IPS DF 6.9 (cell line): ENCODE measurements around the gene NLRP14.

Experiments used
- DNase-seq: peaks from one replicate; pipeline ENCODE4 v3.0.0-alpha.2; 2013; ENCODE audit warnings: low read depth, low spot score
- H3K27ac ChIP-seq: one replicate; pipeline ENCODE4 v1.5.1; 2013; ENCODE audit warnings: low read length, control low read depth
- H3K27me3 ChIP-seq: 2 replicates; pipeline ENCODE4 v1.6.1; 2013; ENCODE audit warnings: mild to moderate bottlenecking, low read length; ENCODE audit not compliant: control insufficient read depth, insufficient read depth
- H3K36me3 ChIP-seq: 2 replicates; pipeline ENCODE4 v1.6.1; 2013; ENCODE audit warnings: low read length; ENCODE audit not compliant: control insufficient read depth, insufficient read depth
- H3K4me1 ChIP-seq: 2 replicates; pipeline ENCODE4 v1.6.1; 2013; ENCODE audit warnings: low read length; ENCODE audit not compliant: control insufficient read depth, insufficient read depth
- H3K4me3 ChIP-seq: 2 replicates; pipeline ENCODE4 v1.5.1; 2013; ENCODE audit warnings: mild to moderate bottlenecking, low read length
- H3K9me3 ChIP-seq: 2 replicates; pipeline ENCODE4 v1.6.1; 2013; ENCODE audit warnings: low read length, inconsistent platforms; ENCODE audit not compliant: control insufficient read depth, insufficient read depth
- WGBS: extraction: QIAGEN DNeasy Blood & Tissue Kit; methylation state at CpG from one replicate; pipeline ENCODE4 v1.1.7; 2013; ENCODE audit warnings: mixed read lengths, missing lambda C conversion rate; ENCODE audit not compliant: insufficient read length, insufficient coverage; 5-methylcytosine and 5-hydroxymethylcytosine counted together

NLRP14 gene

GRCh38 chr11:7056828-7057513, 36.7 kb downstream of the NLRP14 start:
- H3K27ac ChIP-seq, result no peak overlapping the region
- no peaks in the 10 kb centered on the region for H3K36me3 ChIP-seq
- no peak for DNase-seq
- WGBS, result no CpG with 5 or more reads among the region's 6 CpGs
- no peaks in the 10 kb centered on the region for H3K27me3 ChIP-seq
- H3K4me1 ChIP-seq, result peaks cover 2% of the 10 kb centered on the region; the same call in 1 of the 2 replicates
- no peak overlapping the region for H3K4me3 ChIP-seq
- no peaks in the 10 kb centered on the region for H3K9me3 ChIP-seq

- WGBS, result no CpG with 5 or more reads among the region's 2 CpGs
- H3K4me3 ChIP-seq, result no peak overlapping the region
- no peaks in the 10 kb centered on the region for H3K36me3 ChIP-seq
- no peak for DNase-seq
- H3K9me3 ChIP-seq, result no peaks in the 10 kb centered on the region
- no peak overlapping the region for H3K27ac ChIP-seq
- H3K27me3 ChIP-seq, result no peaks in the 10 kb centered on the region
- peaks cover 2% of the 10 kb centered on the region; the same call in 1 of the 2 replicates for H3K4me1 ChIP-seq
Observed at GRCh38 chr11:7057641-7058040, 37.4 kb downstream of the NLRP14 start.

- DNase-seq, result no peak
- no peak overlapping the region for H3K27ac ChIP-seq
- peaks cover 2% of the 10 kb centered on the region; the same call in 1 of the 2 replicates for H3K4me1 ChIP-seq
- H3K4me3 ChIP-seq, result no peak overlapping the region
- H3K36me3 ChIP-seq, result no peaks in the 10 kb centered on the region
- H3K9me3 ChIP-seq, result no peaks in the 10 kb centered on the region
- no peaks in the 10 kb centered on the region for H3K27me3 ChIP-seq
- no CpG with 5 or more reads among the region's 1 CpG for WGBS
Observed at GRCh38 chr11:7060868-7061267, 40.6 kb downstream of the NLRP14 start.

GRCh38 chr11:7062534-7062933, 42.3 kb downstream of the NLRP14 start:
- no peak overlapping the region for H3K27ac ChIP-seq
- H3K27me3 ChIP-seq, result no peaks in the 10 kb centered on the region
- no CpG with 5 or more reads among the region's 2 CpGs for WGBS
- H3K4me1 ChIP-seq, result peaks cover 2% of the 10 kb centered on the region; the same call in 1 of the 2 replicates
- DNase-seq, result no peak
- H3K36me3 ChIP-seq, result no peaks in the 10 kb centered on the region
- H3K9me3 ChIP-seq, result no peaks in the 10 kb centered on the region
- no peak overlapping the region for H3K4me3 ChIP-seq

GRCh38 chr11:7072401-7073028, 52.2 kb downstream of the NLRP14 start:
- no CpG with 5 or more reads among the region's 4 CpGs for WGBS
- Histone ChIP-seq H3K4me3 (no peak overlapping the region), H3K36me3 (no peaks in the 10 kb centered on the region), H3K27ac (no peak overlapping the region), H3K4me1 (no peaks in the 10 kb centered on the region), H3K9me3 (no peaks in the 10 kb centered on the region), H3K27me3 (no peaks in the 10 kb centered on the region)
- no peak for DNase-seq

GRCh38 chr11:7077101-7077500, 56.8 kb downstream of the NLRP14 start:
- DNase-seq, result no peak
- H3K4me1 ChIP-seq, result no peaks in the 10 kb centered on the region
- no peak overlapping the region for H3K4me3 ChIP-seq
- no peaks in the 10 kb centered on the region for H3K36me3 ChIP-seq
- H3K9me3 ChIP-seq, result no peaks in the 10 kb centered on the region
- no CpG with 5 or more reads among the region's 16 CpGs for WGBS
- no peaks in the 10 kb centered on the region for H3K27me3 ChIP-seq
- H3K27ac ChIP-seq, result no peak overlapping the region

- no peaks in the 10 kb centered on the region for H3K4me1 ChIP-seq
- H3K9me3 ChIP-seq, result no peaks in the 10 kb centered on the region
- no peak for DNase-seq
- no peaks in the 10 kb centered on the region for H3K36me3 ChIP-seq
- no peak overlapping the region for H3K4me3 ChIP-seq
- H3K27me3 ChIP-seq, result no peaks in the 10 kb centered on the region
- no peak overlapping the region for H3K27ac ChIP-seq
- no CpG with 5 or more reads among the region's 7 CpGs for WGBS
Observed at GRCh38 chr11:7079545-7080135, 59.4 kb downstream of the NLRP14 start.

GRCh38 chr11:7080900-7081299, 60.6 kb downstream of the NLRP14 start:
- H3K36me3 ChIP-seq, result no peaks in the 10 kb centered on the region

GRCh38 chr11:7081441-7081840, 61.2 kb downstream of the NLRP14 start:
- H3K27ac ChIP-seq, result no peak overlapping the region
- H3K27me3 ChIP-seq, result no peaks in the 10 kb centered on the region
- no peaks in the 10 kb centered on the region for H3K36me3 ChIP-seq
- no peaks in the 10 kb centered on the region for H3K9me3 ChIP-seq
- WGBS, result no CpG with 5 or more reads among the region's 1 CpG
- no peak overlapping the region for H3K4me3 ChIP-seq
- H3K4me1 ChIP-seq, result no peaks in the 10 kb centered on the region
- no peak for DNase-seq

More at GRCh38 chr11:7080900-7081299, 60.6 kb downstream of the NLRP14 start:
- no peak for DNase-seq
- Histone ChIP-seq H3K4me1 (no peaks in the 10 kb centered on the region), H3K27ac (no peak overlapping the region), H3K27me3 (no peaks in the 10 kb centered on the region), H3K4me3 (no peak overlapping the region), H3K9me3 (no peaks in the 10 kb centered on the region)
- WGBS, result no CpG with 5 or more reads among the region's 4 CpGs

GRCh38 chr11:7088921-7089320, 68.6 kb downstream of the NLRP14 start, which contains the start of gene RBMXL2:
TSS of gene RBMXL2 (plus strand) at chr11:7088998. CDS start at chr11:7089121, 123 bp downstream.
- no CpG with 5 or more reads among the region's 45 CpGs for WGBS
- Histone ChIP-seq H3K27me3 (no peaks in the 10 kb centered on the region), H3K9me3 (no peaks in the 10 kb centered on the region), H3K27ac (no peak within 1 kb of the TSS), H3K4me3 (no peak within 1 kb of the TSS), H3K4me1 (no peaks in the 10 kb centered on the region), H3K36me3 (no peaks in the 10 kb centered on the region)
- DNase-seq, result no peak
